Hepatocyte (in vitro differentiated cells): ENCODE measurements around the gene TBCD. TPM values are rescaled to one million over a fixed set of nuclear protein-coding genes. Genes with fewer than 3 reads are reported as not detected.

Experiments
- DNase-seq: peaks from one replicate; pipeline ENCODE4 v3.0.0-alpha.2; 2016; ENCODE audit warnings: low spot score
- H2AFZ ChIP-seq: fragments of 200-600 bp; sonication (generic); 2 replicates; pipeline ENCODE4 v1.6.0; 2016; ENCODE audit warnings: antibody characterized with exemption, mild to moderate bottlenecking
- H3K27ac ChIP-seq: fragments of 200-600 bp; sonication (generic); 2 replicates; pipeline ENCODE4 v1.5.1; 2016; ENCODE audit warnings: mild to moderate bottlenecking
- H3K27me3 ChIP-seq: fragments of 200-600 bp; sonication (generic); 2 replicates; pipeline ENCODE4 v1.6.1; 2016
- H3K36me3 ChIP-seq: fragments of 200-600 bp; sonication (generic); replicated peaks from 2 replicates; pipeline ENCODE4 v1.5.1; 2016; ENCODE audit warnings: low read depth; ENCODE audit not compliant: insufficient read depth
- H3K4me1 ChIP-seq: fragments of 200-600 bp; sonication (generic); 2 replicates; pipeline ENCODE4 v1.5.1; 2016; ENCODE audit warnings: mild to moderate bottlenecking, moderate library complexity; ENCODE audit not compliant: insufficient read depth
- H3K4me2 ChIP-seq: fragments of 200-600 bp; sonication (generic); 2 replicates; pipeline ENCODE4 v1.6.0; 2016
- H3K4me3 ChIP-seq: fragments of 200-600 bp; sonication (generic); 2 replicates; pipeline ENCODE4 v1.5.1; 2016; ENCODE audit warnings: mild to moderate bottlenecking
- H3K79me2 ChIP-seq: fragments of 200-600 bp; sonication (generic); 2 replicates; pipeline ENCODE4 v1.6.0; 2017; ENCODE audit warnings: mild to moderate bottlenecking
- H3K9me2 ChIP-seq: fragments of 200-600 bp; sonication (generic); replicated peaks from 2 replicates; pipeline ENCODE4 v1.6.0; 2017; ENCODE audit warnings: mild to moderate bottlenecking; ENCODE audit not compliant: insufficient read depth
- H3K9me3 ChIP-seq: fragments of 200-600 bp; sonication (generic); 2 replicates; pipeline ENCODE4 v1.5.1; 2016; ENCODE audit warnings: low read depth, mild to moderate bottlenecking
- H4K20me1 ChIP-seq: fragments of 200-600 bp; sonication (generic); 2 replicates; pipeline ENCODE4 v1.6.0; 2016; ENCODE audit warnings: mild to moderate bottlenecking; ENCODE audit not compliant: insufficient read depth, poor library complexity, severe bottlenecking
- EZH2 ChIP-seq: fragments of 200-600 bp; sonication (generic); IDR thresholded peaks from 2 replicates; pipeline ENCODE4 v1.6.1; 2016; ENCODE audit warnings: antibody characterized with exemption, mild to moderate bottlenecking, borderline replicate concordance
- EZH2phosphoT487 ChIP-seq: fragments of 200-600 bp; sonication (generic); IDR thresholded peaks from one replicate; pipeline ENCODE4 v1.6.1; 2018; ENCODE audit warnings: antibody characterized with exemption, mild to moderate bottlenecking, low read depth, moderate library complexity; ENCODE audit not compliant: unreplicated experiment, severe bottlenecking
- WGBS: methylation state at CpG from one replicate; pipeline ENCODE4 v1.1.6; 2016; ENCODE audit warnings: low lambda C conversion rate; ENCODE audit errors: missing lambda C conversion rate; 5-methylcytosine and 5-hydroxymethylcytosine counted together
- polyA plus RNA-seq: library from polyadenylated mRNA; unstranded; fragments of >200 nt; fragmentation: Nextera tagmentation; extraction: Ambion mirVana; gene quantifications from 2 replicates; pipeline ENCODE4 v1.2.1, GENCODE V29; 2016
- total RNA-seq: library from RNA; depleted of rRNA; stranded (reverse); fragments of >200 nt; gene quantifications from 2 replicates; pipeline ENCODE4 v1.2.3, GENCODE V29; 2014
- TF ChIP-seq, protein P1 (sequence below): fragments of 200-600 bp; sonication (generic); IDR thresholded peaks from 2 replicates; pipeline ENCODE4 v1.5.1; 2016; ENCODE audit warnings: antibody characterized with exemption, mild to moderate bottlenecking; ENCODE audit not compliant: poor library complexity

Gene TBCD
- total and polyA plus RNA-seq, 2 experiments from 2014 or later: 24.5 to 41.5 TPM

DNA sequence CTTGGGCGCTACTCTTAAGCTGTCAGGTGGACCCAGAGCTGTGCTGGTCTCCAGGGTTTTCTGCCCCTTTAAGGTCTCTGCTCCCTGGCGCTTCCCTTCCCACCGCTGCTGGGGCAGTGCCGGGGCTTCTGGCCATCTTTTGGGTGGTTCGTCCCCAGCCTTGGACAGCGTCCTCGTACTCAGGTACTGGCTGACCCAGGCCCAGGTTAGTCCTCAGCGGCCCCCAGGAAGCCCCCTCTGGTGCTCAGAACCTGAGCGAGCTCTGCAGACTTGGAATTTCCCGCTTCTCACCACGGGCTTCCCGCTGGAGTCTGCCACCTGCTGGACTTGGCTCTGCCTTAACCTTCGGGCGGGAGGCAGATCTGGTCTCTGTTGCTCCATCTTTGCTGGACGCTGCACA, 182.0 kb downstream of the TBCD start:
- Histone ChIP-seq H3K79me2 (no peaks in the 10 kb centered on the region), H3K9me3 (no peaks in the 10 kb centered on the region), H3K27ac (no peak overlapping the region), H3K4me1 (no peaks in the 10 kb centered on the region), H3K9me2 (no peaks in the 10 kb centered on the region), H3K4me2 (no peak overlapping the region), H3K36me3 (no peaks in the 10 kb centered on the region), H4K20me1 (no peaks in the 10 kb centered on the region), H3K27me3 (no peaks in the 10 kb centered on the region), H3K4me3 (no peak overlapping the region), H2AFZ (no peak overlapping the region)
- WGBS: 95% methylated on average over 15 of the region's 15 CpGs
- DNase-seq: no peak
- TF ChIP-seq EZH2: no peak
- TF ChIP-seq, protein P1, sequence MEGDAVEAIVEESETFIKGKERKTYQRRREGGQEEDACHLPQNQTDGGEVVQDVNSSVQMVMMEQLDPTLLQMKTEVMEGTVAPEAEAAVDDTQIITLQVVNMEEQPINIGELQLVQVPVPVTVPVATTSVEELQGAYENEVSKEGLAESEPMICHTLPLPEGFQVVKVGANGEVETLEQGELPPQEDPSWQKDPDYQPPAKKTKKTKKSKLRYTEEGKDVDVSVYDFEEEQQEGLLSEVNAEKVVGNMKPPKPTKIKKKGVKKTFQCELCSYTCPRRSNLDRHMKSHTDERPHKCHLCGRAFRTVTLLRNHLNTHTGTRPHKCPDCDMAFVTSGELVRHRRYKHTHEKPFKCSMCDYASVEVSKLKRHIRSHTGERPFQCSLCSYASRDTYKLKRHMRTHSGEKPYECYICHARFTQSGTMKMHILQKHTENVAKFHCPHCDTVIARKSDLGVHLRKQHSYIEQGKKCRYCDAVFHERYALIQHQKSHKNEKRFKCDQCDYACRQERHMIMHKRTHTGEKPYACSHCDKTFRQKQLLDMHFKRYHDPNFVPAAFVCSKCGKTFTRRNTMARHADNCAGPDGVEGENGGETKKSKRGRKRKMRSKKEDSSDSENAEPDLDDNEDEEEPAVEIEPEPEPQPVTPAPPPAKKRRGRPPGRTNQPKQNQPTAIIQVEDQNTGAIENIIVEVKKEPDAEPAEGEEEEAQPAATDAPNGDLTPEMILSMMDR: peak; percentile 7

DNA sequence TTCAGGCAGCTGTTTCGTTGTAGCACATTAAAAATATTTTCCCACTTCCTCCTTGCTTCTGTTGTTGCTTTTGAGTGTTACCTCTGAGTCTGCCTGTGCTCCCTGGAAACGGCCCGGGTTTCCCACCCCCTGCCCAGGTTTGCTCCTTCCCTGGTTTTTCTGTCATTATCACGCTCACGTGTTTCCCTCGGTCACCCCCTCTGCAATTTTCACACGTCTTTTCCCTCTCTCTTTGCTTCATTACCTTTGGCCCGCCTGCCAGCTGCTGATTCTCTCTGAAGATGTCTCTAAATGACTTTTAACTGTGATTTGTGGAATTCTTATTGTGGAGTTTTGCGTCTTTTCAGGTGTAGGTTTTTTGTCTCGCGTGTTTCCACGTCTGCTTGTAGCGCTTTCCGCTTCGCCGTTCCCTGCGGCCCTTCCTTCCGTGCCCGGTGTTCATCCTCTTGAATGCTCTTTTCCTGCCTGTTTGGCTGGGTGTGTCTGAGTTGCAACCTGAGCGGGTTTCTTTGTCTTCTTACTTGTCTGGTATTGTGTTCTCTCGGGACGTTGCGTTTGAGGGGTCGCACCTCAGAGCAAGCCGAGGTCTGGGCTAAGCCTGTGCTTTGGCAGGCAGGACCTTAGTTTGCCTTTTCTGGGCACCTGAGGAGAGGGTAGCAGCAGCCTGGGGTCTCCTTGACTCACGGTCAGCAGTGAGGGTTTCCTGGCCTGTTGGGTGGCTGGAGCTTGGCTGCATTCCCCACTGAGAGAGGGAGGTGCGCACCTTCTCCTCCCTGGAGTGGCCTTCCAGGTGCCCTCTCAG, 184.3 kb downstream of the TBCD start:
- Histone ChIP-seq H3K27me3 (no peaks in the 10 kb centered on the region), H3K4me3 (no peak overlapping the region), H3K4me2 (no peak overlapping the region), H2AFZ (no peak overlapping the region), H4K20me1 (no peaks in the 10 kb centered on the region), H3K4me1 (no peaks in the 10 kb centered on the region), H3K36me3 (no peaks in the 10 kb centered on the region), H3K27ac (no peak overlapping the region), H3K9me3 (no peaks in the 10 kb centered on the region), H3K79me2 (no peaks in the 10 kb centered on the region), H3K9me2 (no peaks in the 10 kb centered on the region)
- WGBS: 97% methylated on average over 27 of the region's 27 CpGs
- TF ChIP-seq EZH2phosphoT487 (no peak), EZH2 (no peak)
- TF ChIP-seq, protein P1: no peak
- no peak for DNase-seq

DNA sequence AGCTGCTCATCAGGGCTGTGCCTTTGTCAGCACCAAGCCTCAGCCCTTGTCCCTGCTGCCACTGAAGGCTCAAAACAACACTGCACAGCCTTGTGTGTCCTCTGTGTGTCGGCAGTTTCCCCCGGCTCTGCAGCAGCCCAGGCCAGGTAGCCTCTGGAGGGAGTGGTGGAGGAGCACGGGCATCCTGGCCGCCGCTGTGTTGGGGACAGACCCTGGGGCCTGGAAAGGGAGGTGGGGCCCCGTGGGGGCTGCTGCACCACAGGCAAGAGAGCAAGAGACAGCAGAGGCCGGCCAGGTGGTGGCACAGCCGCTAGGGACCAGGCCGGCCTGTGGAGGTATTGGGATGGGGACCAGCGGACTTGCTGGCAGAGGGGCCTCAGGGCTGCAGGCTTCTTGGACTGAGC, 184.9 kb downstream of the TBCD start:
- DNase-seq: no peak
- Histone ChIP-seq H3K9me3 (no peaks in the 10 kb centered on the region), H2AFZ (no peak overlapping the region), H4K20me1 (no peaks in the 10 kb centered on the region), H3K36me3 (no peaks in the 10 kb centered on the region), H3K4me3 (no peak overlapping the region), H3K4me1 (no peaks in the 10 kb centered on the region), H3K4me2 (no peak overlapping the region), H3K27ac (no peak overlapping the region), H3K27me3 (no peaks in the 10 kb centered on the region), H3K79me2 (no peaks in the 10 kb centered on the region), H3K9me2 (no peaks in the 10 kb centered on the region)
- WGBS: 94% methylated on average over 8 of the region's 10 CpGs
- no peak for TF ChIP-seq EZH2phosphoT487

- no peak for DNase-seq
Measured at GRCh38 chr17:82937411-82938371, 185.8 kb downstream of the TBCD start.

More at GRCh38 chr17:82937411-82938371, 185.8 kb downstream of the TBCD start:
- Histone ChIP-seq H3K27me3 (no peaks in the 10 kb centered on the region), H3K36me3 (no peaks in the 10 kb centered on the region), H3K4me1 (no peaks in the 10 kb centered on the region), H3K4me3 (no peak overlapping the region), H3K4me2 (no peak overlapping the region), H4K20me1 (no peaks in the 10 kb centered on the region), H3K9me3 (no peaks in the 10 kb centered on the region), H3K9me2 (no peaks in the 10 kb centered on the region), H3K27ac (no peak overlapping the region), H2AFZ (no peak overlapping the region), H3K79me2 (no peaks in the 10 kb centered on the region)
- WGBS: 94% methylated on average over 53 of the region's 53 CpGs
- TF ChIP-seq, protein P1: no peak
- no peak for TF ChIP-seq EZH2phosphoT487
- TF ChIP-seq EZH2: no peak
